A673 (cell line): Measurements from ENCODE around the gene RNU6-9. TPM values are rescaled to one million over a fixed set of nuclear protein-coding genes. Genes with fewer than 3 reads are reported as not detected.

Source experiments
- BruUV-seq: library from RNA; stranded (reverse); fragments of 400-500 nt; replicated peaks from 2 replicates; lab custom pipeline; 2021; lab: Mats Ljungman, UMichigan
- CTCF ChIA-PET: fragments of 300-600 bp; sonication (Branson Sonifier 250); formaldehyde crosslinking; loops from one replicate; lab custom pipeline; 2022; ENCODE audit warnings: antibody characterized with exemption; lab: Charles Lee
- POLR2A ChIA-PET: fragments of 300-600 bp; sonication (Branson Sonifier 250); formaldehyde crosslinking; loops from one replicate; lab custom pipeline; 2022; ENCODE audit warnings: antibody characterized with exemption; ENCODE audit not compliant: low non-redundant PET; lab: Charles Lee
- DNase-seq: peaks from one replicate; pipeline ENCODE4 v3.0.0-alpha.2; 2015; ENCODE audit warnings: low spot score
- H3K27ac ChIP-seq: fragments of 200-600 bp; sonication (generic); 2 replicates; pipeline ENCODE4 v1.5.1; 2016; ENCODE audit warnings: mixed run types, low read depth, mild to moderate bottlenecking, mixed read lengths, antibody characterized with exemption, low read length; ENCODE audit not compliant: poor library complexity, severe bottlenecking
- H3K27me3 ChIP-seq: fragments of 200-600 bp; sonication (generic); replicated peaks from 2 replicates; pipeline ENCODE4 v1.6.1; 2017; ENCODE audit warnings: mixed run types, low read depth, mild to moderate bottlenecking, mixed read lengths, antibody characterized with exemption, low read length; ENCODE audit not compliant: insufficient read depth, poor library complexity
- H3K36me3 ChIP-seq: fragments of 200-600 bp; sonication (generic); 2 replicates; pipeline ENCODE4 v1.6.1; 2016; ENCODE audit warnings: mixed run types, mild to moderate bottlenecking, mixed read lengths, antibody characterized with exemption, low read length; ENCODE audit not compliant: insufficient read depth, poor library complexity, severe bottlenecking
- H3K4me1 ChIP-seq: fragments of 200-600 bp; sonication (generic); 2 replicates; pipeline ENCODE4 v1.6.1; 2017; ENCODE audit warnings: mixed run types, mild to moderate bottlenecking, mixed read lengths, antibody characterized with exemption, low read length; ENCODE audit not compliant: insufficient read depth, poor library complexity, severe bottlenecking
- H3K4me3 ChIP-seq: fragments of 200-600 bp; sonication (generic); 2 replicates; pipeline ENCODE4 v1.5.1; 2016; ENCODE audit warnings: low read depth, mixed run types, mild to moderate bottlenecking, mixed read lengths, low read length; ENCODE audit not compliant: poor library complexity, severe bottlenecking
- H3K9me3 ChIP-seq: fragments of 200-600 bp; sonication (generic); 2 replicates; pipeline ENCODE4 v1.6.1; 2016; ENCODE audit warnings: mixed run types, low read depth, mild to moderate bottlenecking, mixed read lengths, antibody characterized with exemption, low read length; ENCODE audit not compliant: poor library complexity, severe bottlenecking
- CTCF ChIP-seq: fragments of 300-800, 200-600 bp; sonication (generic); conservative IDR thresholded peaks from 2 replicates; pipeline ENCODE4 v1.5.1; 2017; ENCODE audit warnings: low read depth, mild to moderate bottlenecking, antibody characterized with exemption, low read length, moderate library complexity, mixed read lengths
- EZH2 ChIP-seq: fragments of 200-600 bp; sonication (generic); IDR thresholded peaks from 2 replicates; pipeline ENCODE4 v1.6.1; 2017; ENCODE audit warnings: borderline replicate concordance, low read depth, mild to moderate bottlenecking, mixed read lengths, antibody characterized with exemption, low read length; ENCODE audit not compliant: poor library complexity, severe bottlenecking
- intact Hi-C: fragments of 100-400 bp; cut with micrococcal nuclease; formaldehyde crosslinking; loops from one replicate; pipeline ENCODE4 v1.10.0; 2022; ENCODE audit not compliant: unreplicated experiment
- total RNA-seq: library from RNA; stranded (reverse); gene quantifications from 2 replicates; pipeline ENCODE4 v1.2.3, GENCODE V29; 2021

Gene RNU6-9
- total RNA-seq, 1 experiment from 2014 or later = not detected

- H3K27ac ChIP-seq = no peak overlapping the region
- H3K36me3 ChIP-seq = no peaks in the 10 kb centered on the region
Measured at GRCh38 chr19:850221-850978, 42.9 kb upstream of the RNU6-9 start.

GRCh38 chr19:850979-851335 is 42.3 kb upstream of the RNU6-9 start:
- TF ChIP-seq EZH2 = no peak
- no peak for TF ChIP-seq CTCF
- Histone ChIP-seq H3K4me1 (no peaks in the 10 kb centered on the region), H3K27me3 (no peaks in the 10 kb centered on the region), H3K36me3 (no peaks in the 10 kb centered on the region), H3K9me3 (no peaks in the 10 kb centered on the region), H3K27ac (no peak overlapping the region), H3K4me3 (no peak overlapping the region)
- BruUV-seq = no TSS peak
- no peak for DNase-seq
- ChIA-PET POLR2A (no interaction called here), CTCF (no interaction called here)
- intact Hi-C loops = no loop called here

More at GRCh38 chr19:850221-850978, 42.9 kb upstream of the RNU6-9 start:
- Histone ChIP-seq H3K9me3 (no peaks in the 10 kb centered on the region), H3K4me1 (no peaks in the 10 kb centered on the region), H3K27me3 (no peaks in the 10 kb centered on the region), H3K4me3 (no peak overlapping the region)
- CTCF ChIA-PET = no interaction called here
- POLR2A ChIA-PET = no interaction called here
- no TSS peak for BruUV-seq
- TF ChIP-seq EZH2 = no peak
- no peak for TF ChIP-seq CTCF
- DNase-seq = peak; percentile 68
- intact Hi-C loops = no loop called here

GRCh38 chr19:852136-853013 is 40.9 kb upstream of the RNU6-9 start, which contains the start of gene ELANE:
ELANE (plus strand) TSS chr19:852303; CDS start chr19:852329, 26 bp downstream.
- intact Hi-C loops = no loop called here
- CTCF ChIA-PET = no interaction called here

More at GRCh38 chr19:852136-853013, 40.9 kb upstream of the RNU6-9 start, which contains the start of gene ELANE:
- no peak within 1 kb of the TSS for H3K27ac ChIP-seq
- H3K9me3 ChIP-seq = no peaks in the 10 kb centered on the region
- H3K27me3 ChIP-seq = no peaks in the 10 kb centered on the region
- DNase-seq = no peak
- TF ChIP-seq EZH2 (no peak), CTCF (no peak)
- no peaks in the 10 kb centered on the region for H3K36me3 ChIP-seq
- BruUV-seq = no TSS peak
- POLR2A ChIA-PET = no interaction called here
- H3K4me1 ChIP-seq = no peaks in the 10 kb centered on the region
- no peak within 1 kb of the TSS for H3K4me3 ChIP-seq
